Esophagus squamous epithelium (tissue), 5 donors: ENCODE measurements around the gene EPB41L1. TPM values are rescaled to one million over a fixed set of nuclear protein-coding genes. Genes with fewer than 3 reads are reported as not detected.
"Not testable (repeated sequence)": the region's sequence is repeated elsewhere in the genome, so short reads cannot be mapped to it uniquely, and the experiment has no call there.

Experiments
- DNase-seq: peaks from one replicate; lab custom pipeline; 2025; lab: John Stamatoyannopoulos, UW
- H3K27ac ChIP-seq, 4 donors: fragments of 200-600 bp; sonication (generic); one replicate each; pipeline ENCODE4 v1.5.1; 2016 to 2019; ENCODE audit warnings: mild to moderate bottlenecking in 1 of 4
- H3K27me3 ChIP-seq, 4 donors: fragments of 200-600 bp; sonication (generic); 1 replicate in 3 of 4; 2 replicates in 1 of 4; pipeline versions ENCODE4 v1.5.1 to v1.6.0; 2017 to 2021; ENCODE audit warnings: antibody characterized with exemption in 1 of 4
- H3K36me3 ChIP-seq, 3 donors: fragments of 200-600 bp; sonication (generic); one replicate each; pipeline ENCODE4 v1.5.1; 2016 to 2019
- H3K4me1 ChIP-seq, 3 donors: fragments of 200-600 bp; sonication (generic); one replicate each; pipeline ENCODE4 v1.5.1; 2017 to 2019
- H3K4me3 ChIP-seq, 4 donors: fragments of 200-600 bp; sonication (generic); 1 replicate in 3 of 4; 2 replicates in 1 of 4; pipeline ENCODE4 v1.5.1; 2016 to 2019; ENCODE audit warnings: mild to moderate bottlenecking in 2 of 4, moderate library complexity in 1 of 4
- H3K9me3 ChIP-seq, 3 donors: fragments of 200-600 bp; sonication (generic); one replicate each; pipeline ENCODE4 v1.5.1; 2016 to 2019
- CTCF ChIP-seq, 6 experiments: fragments of 450-650 bp in 4 of 6; fragments of 200-600 bp in 2 of 6; sonication (generic) in 2 of 6; IDR thresholded peaks; one replicate each; pipeline ENCODE4 v1.5.1; 2016 to 2019; ENCODE audit warnings: antibody characterized with exemption in 6 of 6, mild to moderate bottlenecking in 4 of 6, moderate library complexity in 4 of 6
- POLR2A ChIP-seq, 4 donors: fragments of 450-650 bp; IDR thresholded peaks; one replicate each; pipeline ENCODE4 v1.6.1; 2017; ENCODE audit warnings: antibody characterized with exemption in 4 of 4, mild to moderate bottlenecking in 4 of 4, moderate library complexity in 3 of 4
- WGBS, 2 donors: methylation state at CpG; one replicate each; pipeline ENCODE4 v1.1.5; 2018; 5-methylcytosine and 5-hydroxymethylcytosine counted together
- intact Hi-C: fragments of 100-400 bp; cut with DNase I; formaldehyde crosslinking; loops from one replicate; pipeline ENCODE4 v1.15.0; 2022
- total RNA-seq, 4 donors: library from RNA; depleted of rRNA; stranded (reverse); fragments of >200 nt; gene quantifications; one replicate each; pipeline ENCODE4 v1.1.0, GENCODE V29; 2016
- donor health status: DM: yes; HTN: yes; CAD: no.

The EPB41L1 gene
- total RNA-seq, 4 donors from 2014 or later: 39.1 to 112 (median 85.7) TPM

- H3K9me3 ChIP-seq: no peaks in the 10 kb centered on the region
- H3K4me1 ChIP-seq: peaks cover 7 to 32% (median 7%) of the 10 kb centered on the region in 3 donors
- no peak overlapping the region for H3K27ac ChIP-seq
- intact Hi-C loops: loop anchor here (5.0 kb wide), 1 partner anchor 143 kb away; no protein-coding TSS in a partner anchor
- no peaks in the 10 kb centered on the region for H3K27me3 ChIP-seq
- peaks cover 0 to 11% (median 0%) of the 10 kb centered on the region in 3 donors for H3K36me3 ChIP-seq
- TF ChIP-seq POLR2A (IDR thresholded peaks at IDR 0.05) (no peak), CTCF (IDR thresholded peaks at IDR 0.05) (no peak)
- no peak overlapping the region for H3K4me3 ChIP-seq
- DNase-seq: no peak
- WGBS, 2 donors: 82 to 96% methylated on average over 5 to 6 of the region's 6 CpGs
Observed at GRCh38 chr20:36135159-36135558, 19.4 kb upstream of the EPB41L1 start.

DNA sequence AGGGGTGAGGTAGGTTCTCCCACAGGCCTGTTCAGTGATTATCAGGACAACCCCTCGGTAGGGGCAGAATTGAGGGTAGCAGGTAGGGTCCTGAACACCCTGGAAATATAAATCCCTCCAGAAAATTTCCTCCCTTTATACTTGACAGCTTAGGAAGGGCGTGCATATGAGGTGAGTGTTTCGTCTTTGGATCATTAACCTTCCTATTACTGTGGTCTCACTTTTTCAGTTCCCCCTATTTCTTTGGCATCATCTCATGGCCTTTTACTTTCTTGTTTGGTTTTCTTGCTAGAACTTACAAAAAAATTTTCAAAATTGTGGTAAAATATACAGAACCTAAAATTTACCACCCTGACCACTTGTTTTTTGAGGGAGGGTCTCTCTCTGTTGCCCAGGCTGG, 18.7 kb upstream of the EPB41L1 start:
- TF ChIP-seq CTCF (IDR thresholded peaks at IDR 0.05) (no peak), POLR2A (IDR thresholded peaks at IDR 0.05) (no peak)
- no peak overlapping the region for H3K4me3 ChIP-seq
- H3K27me3 ChIP-seq: no peaks in the 10 kb centered on the region
- DNase-seq: no peak
- H3K36me3 ChIP-seq: peaks cover 0 to 11% (median 0%) of the 10 kb centered on the region in 3 donors
- no peak overlapping the region for H3K27ac ChIP-seq
- WGBS, 2 donors: 75 to 76% methylated on average over 3 of the region's 3 CpGs
- peaks cover 7 to 32% (median 7%) of the 10 kb centered on the region in 3 donors for H3K4me1 ChIP-seq
- H3K9me3 ChIP-seq: no peaks in the 10 kb centered on the region
- intact Hi-C loops: loop anchor here (5.0 kb wide), 1 partner anchor 144 kb away; no protein-coding TSS in a partner anchor

DNA sequence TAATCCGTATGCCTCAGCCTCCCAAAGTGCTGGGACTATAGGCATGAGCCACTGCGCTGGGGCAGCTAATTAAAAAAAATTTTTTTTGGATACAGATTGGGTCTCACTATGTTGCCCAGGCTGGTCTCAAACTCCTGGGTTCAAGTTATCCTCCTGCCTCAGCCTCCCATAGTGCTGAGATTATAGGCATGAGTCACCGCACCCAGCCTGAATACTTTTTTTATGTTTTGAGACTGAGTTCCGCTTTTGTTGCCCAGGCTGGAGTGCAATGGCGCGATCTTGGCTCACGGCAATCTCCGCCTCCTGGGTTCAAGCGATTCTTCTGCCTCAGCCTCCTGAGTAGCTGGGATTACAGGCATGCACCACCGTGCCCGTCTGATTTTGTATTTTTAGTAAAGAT, 17.2 kb upstream of the EPB41L1 start:
- not testable (repeated sequence) for DNase-seq, H3K27me3 ChIP-seq, H3K9me3 ChIP-seq, H3K27ac ChIP-seq, H3K36me3 ChIP-seq, H3K4me3 ChIP-seq
- H3K4me1 ChIP-seq: peaks cover 7 to 28% (median 7%) of the 10 kb centered on the region in 3 donors
- WGBS, 2 donors: 82 to 90% methylated on average over 11 of the region's 11 CpGs
- intact Hi-C loops: loop anchor here (5.0 kb wide), 1 partner anchor 145 kb away; no protein-coding TSS in a partner anchor

DNA sequence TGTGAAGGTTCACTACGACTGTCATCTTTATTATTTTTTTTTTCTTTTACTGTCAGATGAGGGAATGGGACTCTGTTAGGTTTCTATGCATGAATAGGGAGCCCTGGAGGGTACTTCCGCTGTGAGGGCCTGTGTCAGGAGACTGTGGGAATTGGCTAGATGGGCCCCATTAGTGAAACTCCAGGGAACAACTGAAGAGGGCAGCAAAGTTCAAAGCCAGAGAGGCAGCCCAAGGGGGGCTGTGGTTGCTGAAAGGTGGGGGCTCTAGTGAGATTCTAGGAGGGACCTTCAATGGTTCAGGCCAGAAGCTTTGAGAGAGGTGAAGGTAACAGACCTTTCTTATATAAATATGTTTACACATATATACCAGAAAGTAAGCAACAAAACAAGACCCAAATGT, 13.2 kb upstream of the EPB41L1 start:
- Histone ChIP-seq H3K4me1 (peaks cover 0 to 49% (median 3%) of the 10 kb centered on the region in 3 donors), H3K27ac (no peak overlapping the region), H3K9me3 (no peaks in the 10 kb centered on the region), H3K27me3 (no peaks in the 10 kb centered on the region), H3K4me3 (no peak overlapping the region), H3K36me3 (no peaks in the 10 kb centered on the region)
- WGBS, 2 donors: 87 to 90% methylated on average over 2 of the region's 2 CpGs
- DNase-seq: no peak
- intact Hi-C loops: no loop called here
- TF ChIP-seq CTCF (IDR thresholded peaks at IDR 0.05) (no peak), POLR2A (IDR thresholded peaks at IDR 0.05) (no peak)

- Histone ChIP-seq H3K27me3 (no peaks in the 10 kb centered on the region), H3K36me3 (no peaks in the 10 kb centered on the region), H3K4me1 (peaks cover 2 to 58% (median 3%) of the 10 kb centered on the region in 3 donors), H3K4me3 (no peak overlapping the region), H3K9me3 (no peaks in the 10 kb centered on the region), H3K27ac (no peak overlapping the region)
- no peak for TF ChIP-seq CTCF (IDR thresholded peaks at IDR 0.05)
- no peak for TF ChIP-seq POLR2A (IDR thresholded peaks at IDR 0.05)
- intact Hi-C loops: no loop called here
- no peak for DNase-seq
- WGBS, 2 donors: 43 to 50% methylated on average over 1 of the region's 1 CpG
Observed at GRCh38 chr20:36144336-36144735, 10.2 kb upstream of the EPB41L1 start.
